Activated B cell treated with CpG ODN at 0.5 μM for 24 hours (primary cell): Measurements from ENCODE around the gene CCDC8. TPM values are rescaled to one million over a fixed set of nuclear protein-coding genes. Genes with fewer than 3 reads are reported as not detected.

ENCODE experiments used
- ATAC-seq: fragments of 200-7000 bp; cut with Tn5 transposase; one replicate; pipeline ENCODE4 v1.10.0; 2021; ENCODE audit warnings: low read depth, mild to moderate bottlenecking, moderate library complexity
- CTCF ChIA-PET: fragments of 350-600 bp; sonication (Branson Sonifier 250); formaldehyde crosslinking; loops from one replicate; lab custom pipeline; 2021; ENCODE audit warnings: antibody characterized with exemption; lab: Charles Lee
- POLR2A ChIA-PET: fragments of 350-600 bp; sonication (Branson Sonifier 250); formaldehyde crosslinking; loops from one replicate; lab custom pipeline; 2021; ENCODE audit warnings: antibody characterized with exemption; lab: Charles Lee
- DNase-seq: peaks from one replicate; pipeline ENCODE4 v3.0.0; 2022
- H3K27ac Mint-ChIP-seq: one replicate; pipeline ENCODE4 v1.8.0; 2020; ENCODE audit warnings: mixed read lengths
- H3K27me3 Mint-ChIP-seq: one replicate; pipeline ENCODE4 v1.8.0; 2021; ENCODE audit warnings: mixed read lengths
- H3K36me3 Mint-ChIP-seq: one replicate; pipeline ENCODE4 v1.8.0; 2021; ENCODE audit warnings: low read depth, mixed read lengths
- H3K4me1 Mint-ChIP-seq: one replicate; pipeline ENCODE4 v1.8.0; 2021; ENCODE audit warnings: mixed read lengths
- H3K4me3 Mint-ChIP-seq: one replicate; pipeline ENCODE4 v1.8.0; 2020; ENCODE audit warnings: mild to moderate bottlenecking, mixed read lengths
- H3K9me3 Mint-ChIP-seq: one replicate; pipeline ENCODE4 v1.8.0; 2020; ENCODE audit warnings: mixed read lengths
- CTCF ChIP-seq: fragments of 200-600 bp; IDR thresholded peaks from one replicate; pipeline ENCODE4 v1.8.0; 2022; ENCODE audit warnings: antibody characterized with exemption, mild to moderate bottlenecking
- intact Hi-C: fragments of 100-400 bp; cut with micrococcal nuclease; formaldehyde crosslinking; loops from one replicate; pipeline ENCODE4 v1.15.1; 2024
- total RNA-seq: library from RNA; stranded (reverse); gene quantifications from 2 replicates; pipeline ENCODE4 v1.2.3, GENCODE V29; 2022

The CCDC8 gene
- total RNA-seq, 1 donor from 2014 or later = not detected

DNA sequence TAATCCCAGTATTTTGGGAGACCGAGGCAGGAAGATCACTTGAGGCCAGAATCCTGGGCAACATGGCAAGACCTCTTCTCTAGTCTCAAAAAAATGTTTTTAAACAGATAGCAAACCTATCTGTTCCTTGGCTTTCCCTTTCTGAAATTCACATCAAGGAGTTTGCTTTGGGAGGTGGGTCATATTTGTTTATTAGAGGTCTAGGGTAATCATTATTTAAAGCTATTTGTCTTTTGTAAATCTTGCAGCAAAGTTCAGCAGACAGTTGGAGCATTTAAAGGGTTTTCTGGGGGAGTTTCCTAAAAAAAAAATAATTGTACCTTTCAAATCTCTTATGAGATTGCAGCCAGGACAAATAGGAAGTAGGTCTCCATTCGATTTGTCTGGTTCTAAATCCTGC, 49.0 kb downstream of the CCDC8 start:
- H3K36me3 Mint-ChIP-seq = peaks cover 51% of the 10 kb centered on the region
- no peak for TF ChIP-seq CTCF
- CTCF ChIA-PET = no interaction called here
- ATAC-seq = no peak
- intact Hi-C loops = no loop called here
- H3K27me3 Mint-ChIP-seq = no peaks in the 10 kb centered on the region
- H3K4me3 Mint-ChIP-seq = no peak overlapping the region
- POLR2A ChIA-PET = no interaction called here
- no peaks in the 10 kb centered on the region for H3K9me3 Mint-ChIP-seq
- peaks cover 15% of the 10 kb centered on the region for H3K4me1 Mint-ChIP-seq
- DNase-seq = no peak
- H3K27ac Mint-ChIP-seq = no peak overlapping the region

DNA sequence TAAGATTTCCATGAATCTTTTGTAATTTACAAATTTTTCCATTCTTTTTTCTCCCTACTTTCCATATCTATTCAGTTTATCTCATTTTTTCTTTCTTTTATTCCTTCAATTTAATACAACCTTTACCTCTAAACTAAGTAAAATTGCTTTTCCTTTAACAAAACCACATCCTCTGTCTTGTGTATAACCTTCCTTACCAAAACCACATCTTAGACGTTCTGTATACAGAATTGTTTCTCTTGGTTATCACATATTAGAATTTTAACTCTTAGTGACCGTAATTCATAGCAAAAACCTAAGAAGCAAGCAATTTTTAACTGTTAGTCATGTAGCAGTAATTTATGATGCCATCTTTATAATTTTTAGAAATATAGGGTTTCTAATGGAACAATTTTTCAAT, 51.4 kb downstream of the CCDC8 start:
- H3K27ac Mint-ChIP-seq = no peak overlapping the region
- peaks cover 12% of the 10 kb centered on the region for H3K4me1 Mint-ChIP-seq
- H3K4me3 Mint-ChIP-seq = no peak overlapping the region
- peaks cover 52% of the 10 kb centered on the region for H3K36me3 Mint-ChIP-seq
- no peaks in the 10 kb centered on the region for H3K27me3 Mint-ChIP-seq
- intact Hi-C loops = no loop called here
- no peak for TF ChIP-seq CTCF
- ATAC-seq (no peak), DNase-seq (no peak)
- ChIA-PET CTCF (no interaction called here), POLR2A (no interaction called here)
- H3K9me3 Mint-ChIP-seq = no peaks in the 10 kb centered on the region

Other genes with a start within 250 kb of the CCDC8 start
- gene IGFL1, start 183.8 kb downstream of the CCDC8 start, total RNA-seq = not detected in 2 replicates
- not detected in 2 replicates for gene HIF3A, start 116.5 kb downstream of the CCDC8 start, total RNA-seq
- 49.1 and 57.7 TPM in 2 replicates for gene PPP5C, start 66.5 kb downstream of the CCDC8 start, total RNA-seq
- gene PNMA8C, start 15.4 kb upstream of the CCDC8 start, total RNA-seq = not detected in 2 replicates
- gene PNMA8A, start 58.0 kb upstream of the CCDC8 start, total RNA-seq = not detected in 2 replicates
- gene PNMA8B, start 82.3 kb upstream of the CCDC8 start, total RNA-seq = 0.04 TPM in 1 of 2 replicates, not detected in the other
- gene CALM3, start 187.8 kb upstream of the CCDC8 start, total RNA-seq = 174 and 200 TPM in 2 replicates
- gene PTGIR, start 211.5 kb upstream of the CCDC8 start, total RNA-seq = 13.4 and 17.8 TPM in 2 replicates
- 33.1 and 38.2 TPM in 2 replicates for gene GNG8, start 222.6 kb upstream of the CCDC8 start, total RNA-seq
- 0.49 and 0.75 TPM in 2 replicates for gene DACT3, start 247.6 kb upstream of the CCDC8 start, total RNA-seq